ENCODE measurements around the gene KERA. TPM values are rescaled to one million over a fixed set of nuclear protein-coding genes. Genes with fewer than 3 reads are reported as not detected.

Gene KERA
- total and polyA plus RNA-seq, 12 donors = not detected

DNA sequence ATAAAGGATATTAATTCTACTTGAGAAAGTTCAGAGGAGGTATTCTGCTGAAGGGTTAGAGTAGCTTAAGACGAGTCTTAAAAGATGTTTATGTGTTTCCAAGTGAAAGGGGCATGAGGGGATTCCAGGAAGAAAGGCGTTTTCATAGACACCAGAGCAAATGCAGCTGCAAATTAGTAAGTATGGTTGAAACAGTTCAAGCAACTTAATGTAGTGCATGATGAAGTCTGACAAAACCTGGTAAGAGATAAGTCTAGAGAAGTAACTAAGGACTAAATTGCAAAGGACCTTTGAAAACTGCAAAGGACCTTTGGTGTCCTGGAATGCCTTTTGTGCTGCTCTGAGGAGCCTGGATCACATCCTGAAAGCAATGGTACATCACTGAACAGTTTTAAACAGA is 42.0 kb upstream of the KERA start:
- 57 to 73% (median 64%) methylated on average over 2 of the region's 2 CpGs for WGBS, 4 donors
- Histone ChIP-seq H3K9me3 (replicated peaks in 1 of 3) (no peaks in the 10 kb centered on the region), H3K27me3 (no peaks in the 10 kb centered on the region), H3K36me3 (replicated peaks in 1 of 2) (no peaks in the 10 kb centered on the region), H3K27ac (no peak overlapping the region), H3K4me3 (no peak overlapping the region), H3K4me1 (replicated peaks in 1 of 2) (no peaks in the 10 kb centered on the region)
- DNase-seq = no peak
- intact Hi-C loops (cut with DNase I) = no loop called here
- TF ChIP-seq POLR2A (IDR thresholded peaks at IDR 0.05) = no peak
- TF ChIP-seq, protein P1, sequence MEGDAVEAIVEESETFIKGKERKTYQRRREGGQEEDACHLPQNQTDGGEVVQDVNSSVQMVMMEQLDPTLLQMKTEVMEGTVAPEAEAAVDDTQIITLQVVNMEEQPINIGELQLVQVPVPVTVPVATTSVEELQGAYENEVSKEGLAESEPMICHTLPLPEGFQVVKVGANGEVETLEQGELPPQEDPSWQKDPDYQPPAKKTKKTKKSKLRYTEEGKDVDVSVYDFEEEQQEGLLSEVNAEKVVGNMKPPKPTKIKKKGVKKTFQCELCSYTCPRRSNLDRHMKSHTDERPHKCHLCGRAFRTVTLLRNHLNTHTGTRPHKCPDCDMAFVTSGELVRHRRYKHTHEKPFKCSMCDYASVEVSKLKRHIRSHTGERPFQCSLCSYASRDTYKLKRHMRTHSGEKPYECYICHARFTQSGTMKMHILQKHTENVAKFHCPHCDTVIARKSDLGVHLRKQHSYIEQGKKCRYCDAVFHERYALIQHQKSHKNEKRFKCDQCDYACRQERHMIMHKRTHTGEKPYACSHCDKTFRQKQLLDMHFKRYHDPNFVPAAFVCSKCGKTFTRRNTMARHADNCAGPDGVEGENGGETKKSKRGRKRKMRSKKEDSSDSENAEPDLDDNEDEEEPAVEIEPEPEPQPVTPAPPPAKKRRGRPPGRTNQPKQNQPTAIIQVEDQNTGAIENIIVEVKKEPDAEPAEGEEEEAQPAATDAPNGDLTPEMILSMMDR (IDR thresholded peaks at IDR 0.05) = no peak

DNA sequence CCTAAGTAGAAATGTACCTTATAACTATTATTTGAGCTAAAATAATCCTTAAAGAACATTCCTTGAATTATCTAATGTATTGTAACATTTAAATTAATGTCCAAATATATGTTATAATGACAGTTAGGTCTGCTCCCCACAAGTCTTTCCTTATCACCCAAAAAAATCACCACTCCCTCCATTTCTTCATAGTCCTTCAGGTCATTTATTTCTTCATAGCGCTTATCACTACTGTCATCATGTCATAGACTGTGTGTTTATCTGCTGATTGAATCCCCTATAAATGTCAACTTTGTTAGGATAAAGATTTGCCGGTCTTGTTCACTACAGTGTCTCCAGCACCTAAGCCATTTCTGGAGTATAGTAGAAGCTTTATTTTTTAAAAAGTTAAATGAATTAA is 41.5 kb upstream of the KERA start:
- Histone ChIP-seq H3K9me3 (replicated peaks in 1 of 3) (no peaks in the 10 kb centered on the region), H3K4me1 (replicated peaks in 1 of 2) (no peaks in the 10 kb centered on the region), H3K36me3 (replicated peaks in 1 of 2) (no peaks in the 10 kb centered on the region), H3K27ac (no peak overlapping the region), H3K4me3 (no peak overlapping the region), H3K27me3 (no peaks in the 10 kb centered on the region)
- no peak for DNase-seq
- WGBS, 4 donors = 42 to 45% (median 44%) methylated on average over 2 of the region's 2 CpGs
- intact Hi-C loops (cut with DNase I) = no loop called here
- TF ChIP-seq, protein P1 (IDR thresholded peaks at IDR 0.05) = no peak
- no peak for TF ChIP-seq POLR2A (IDR thresholded peaks at IDR 0.05)

DNA sequence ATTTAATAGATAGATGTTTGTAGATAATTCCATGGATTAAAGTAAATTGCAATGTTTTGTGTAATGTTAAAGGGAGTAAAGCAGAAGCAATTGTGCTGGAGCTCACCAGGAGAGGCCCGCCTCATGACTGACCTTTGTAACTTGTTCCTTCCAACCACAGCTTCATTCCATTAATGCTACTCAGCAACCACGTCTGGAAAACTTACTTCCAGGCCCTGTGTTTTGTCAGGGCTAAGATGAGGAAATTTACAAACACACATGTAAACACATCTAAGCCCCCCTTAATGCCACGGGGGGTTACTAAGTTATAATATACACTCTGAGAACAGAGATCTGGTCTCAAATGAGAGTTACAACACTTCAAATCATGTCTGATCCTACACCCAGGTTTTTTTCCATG is 41.1 kb upstream of the KERA start:
- Histone ChIP-seq H3K4me1 (replicated peaks in 1 of 2) (no peaks in the 10 kb centered on the region), H3K9me3 (replicated peaks in 1 of 3) (no peaks in the 10 kb centered on the region), H3K36me3 (replicated peaks in 1 of 2) (no peaks in the 10 kb centered on the region), H3K27ac (no peak overlapping the region), H3K4me3 (no peak overlapping the region), H3K27me3 (no peaks in the 10 kb centered on the region)
- no peak for DNase-seq
- TF ChIP-seq, protein P1 (IDR thresholded peaks at IDR 0.05) = no peak
- TF ChIP-seq POLR2A (IDR thresholded peaks at IDR 0.05) = no peak
- intact Hi-C loops (cut with DNase I) = no loop called here
- WGBS, 4 donors = 18 to 40% (median 24%) methylated on average over 3 of the region's 3 CpGs

DNA sequence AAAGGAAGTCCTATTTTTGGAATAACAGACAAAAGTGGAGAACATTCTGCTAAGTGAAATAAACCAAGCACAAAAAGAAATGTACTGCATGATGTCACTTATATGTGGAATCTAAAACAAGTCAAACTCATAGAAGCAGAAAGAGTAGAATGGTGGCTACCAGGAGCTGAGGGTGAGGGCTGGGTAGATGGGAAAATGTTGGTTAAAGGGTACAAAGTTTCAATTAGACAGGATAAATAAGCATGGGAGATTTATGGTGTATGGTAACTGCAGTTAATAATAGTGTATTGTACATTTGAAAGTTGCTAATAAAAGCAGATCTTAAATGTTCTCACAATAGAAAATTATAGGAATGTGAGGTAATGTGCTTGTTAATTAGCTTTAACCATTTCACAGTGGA is 40.6 kb upstream of the KERA start:
- intact Hi-C loops (cut with DNase I) = no loop called here
- Histone ChIP-seq H3K4me3 (no peak overlapping the region), H3K9me3 (replicated peaks in 1 of 3) (no peaks in the 10 kb centered on the region), H3K36me3 (replicated peaks in 1 of 2) (no peaks in the 10 kb centered on the region), H3K4me1 (replicated peaks in 1 of 2) (no peaks in the 10 kb centered on the region), H3K27me3 (no peaks in the 10 kb centered on the region), H3K27ac (no peak overlapping the region)
- TF ChIP-seq, protein P1 (IDR thresholded peaks at IDR 0.05) = no peak
- TF ChIP-seq POLR2A (IDR thresholded peaks at IDR 0.05) = no peak
- no peak for DNase-seq
